T-cell (primary cell): ENCODE data around the gene ALKBH8. TPM values are rescaled to one million over a fixed set of nuclear protein-coding genes. Genes with fewer than 3 reads are reported as not detected.

Experiments used
- ATAC-seq, 4 experiments: fragments of 200-7000 bp in 3 of 4; fragments of 150-1000 bp in 1 of 4; cut with Tn5 transposase; replicated peaks in 1 of 4; 1 replicate in 3 of 4; 2 replicates in 1 of 4; pipeline ENCODE4 v1.10.0; 2021; ENCODE audit warnings: moderate library complexity in 3 of 4, mild to moderate bottlenecking in 2 of 4, moderate number of reproducible peaks in 1 of 4
- CTCF ChIA-PET, 2 donors: fragments of 300-600 bp; sonication (Branson Sonifier 250); formaldehyde crosslinking; loops; one replicate each; lab custom pipeline; 2022; ENCODE audit warnings: antibody characterized with exemption in 2 of 2; lab: Charles Lee
- POLR2A ChIA-PET, 2 donors: fragments of 300-600 bp; sonication (Branson Sonifier 250); formaldehyde crosslinking; loops; one replicate each; lab custom pipeline; 2022; ENCODE audit warnings: antibody characterized with exemption in 2 of 2; lab: Charles Lee
- DNase-seq, 35 experiments: peaks; one replicate each; pipeline versions ENCODE4 v3.0.0 to v3.0.0-alpha.2; 2013 to 2023
- H3K27ac ChIP-seq: one replicate; pipeline ENCODE4 v1.5.1; 2013; ENCODE audit warnings: low read length
- H3K27me3 ChIP-seq, 2 experiments: replicated peaks in 1 of 2; 1 replicate in 1 of 2; 2 replicates in 1 of 2; pipeline versions ENCODE4 v1.6.1 to v1.7.0; 2013; ENCODE audit warnings: low read length in 1 of 2, mixed read lengths in 1 of 2; ENCODE audit not compliant: control insufficient read depth in 2 of 2, insufficient read depth in 2 of 2; ENCODE audit errors: extremely low read depth in 1 of 2
- H3K36me3 ChIP-seq, 2 donors: 1 replicate in 1 of 2; 2 replicates in 1 of 2; pipeline versions ENCODE4 v1.6.1 to v1.7.0; 2013; ENCODE audit warnings: low read length in 1 of 2; ENCODE audit not compliant: control insufficient read depth in 2 of 2, insufficient read depth in 1 of 2; ENCODE audit errors: extremely low read depth in 1 of 2
- H3K4me1 ChIP-seq, 2 experiments: 1 replicate in 1 of 2; 2 replicates in 1 of 2; pipeline versions ENCODE4 v1.6.1 to v1.7.0; 2013; ENCODE audit warnings: low read length in 2 of 2, mixed read lengths in 1 of 2; ENCODE audit not compliant: insufficient read depth in 2 of 2, control insufficient read depth in 1 of 2; ENCODE audit errors: extremely low read depth in 1 of 2
- H3K4me3 ChIP-seq, 2 donors: 1 replicate in 1 of 2; 2 replicates in 1 of 2; pipeline versions ENCODE4 v1.5.1 to v1.7.0; 2013; ENCODE audit warnings: mild to moderate bottlenecking in 2 of 2, low read length in 1 of 2, moderate library complexity in 1 of 2; ENCODE audit not compliant: control insufficient read depth in 1 of 2; ENCODE audit errors: extremely low read depth in 1 of 2
- H3K9me3 ChIP-seq: 2 replicates; pipeline ENCODE4 v1.7.0; 2013
- H3K27ac Mint-ChIP-seq, 2 donors: one replicate each; pipeline ENCODE4 v1.8.0; 2020 to 2021; ENCODE audit warnings: mild to moderate bottlenecking in 2 of 2, mixed read lengths in 2 of 2
- H3K27me3 Mint-ChIP-seq, 2 donors: one replicate each; pipeline ENCODE4 v1.8.0; 2021 to 2022; ENCODE audit warnings: mixed read lengths in 2 of 2
- H3K36me3 Mint-ChIP-seq: one replicate; pipeline ENCODE4 v1.8.0; 2021; ENCODE audit warnings: mixed read lengths
- H3K4me1 Mint-ChIP-seq, 3 donors: one replicate each; pipeline ENCODE4 v1.8.0; 2020 to 2022; ENCODE audit warnings: mixed read lengths in 3 of 3, mild to moderate bottlenecking in 1 of 3
- H3K4me3 Mint-ChIP-seq, 3 donors: one replicate each; pipeline ENCODE4 v1.8.0; 2020 to 2022; ENCODE audit warnings: mild to moderate bottlenecking in 3 of 3, mixed read lengths in 3 of 3, moderate library complexity in 3 of 3
- H3K9me3 Mint-ChIP-seq, 3 donors: one replicate each; pipeline ENCODE4 v1.8.0; 2020 to 2022; ENCODE audit warnings: mixed read lengths in 3 of 3
- WGBS: methylation state at CpG from one replicate; pipeline ENCODE4 v1.1.5; 2013; ENCODE audit warnings: missing lambda C conversion rate; ENCODE audit not compliant: insufficient coverage; 5-methylcytosine and 5-hydroxymethylcytosine counted together
- total RNA-seq, 35 experiments: library from RNA in 6 of 35; stranded (reverse) in 6 of 35; fragments of 120-200 nt in 1 of 35; gene quantifications; one replicate each; pipeline versions ENCODE4 v1.2.1 to v1.2.4 and lab custom pipeline; 2013 to 2026

ALKBH8 gene
- total RNA-seq (10 to 100 TPM; 11.6 to 15.4 (median 12.4) TPM), total RNA-seq (lab: John Stamatoyannopoulos, UW) (11.2 to 57.1 (median 31.5) reads per million in 29 experiments)
- 15.9 TPM for total RNA-seq (2013)

DNA sequence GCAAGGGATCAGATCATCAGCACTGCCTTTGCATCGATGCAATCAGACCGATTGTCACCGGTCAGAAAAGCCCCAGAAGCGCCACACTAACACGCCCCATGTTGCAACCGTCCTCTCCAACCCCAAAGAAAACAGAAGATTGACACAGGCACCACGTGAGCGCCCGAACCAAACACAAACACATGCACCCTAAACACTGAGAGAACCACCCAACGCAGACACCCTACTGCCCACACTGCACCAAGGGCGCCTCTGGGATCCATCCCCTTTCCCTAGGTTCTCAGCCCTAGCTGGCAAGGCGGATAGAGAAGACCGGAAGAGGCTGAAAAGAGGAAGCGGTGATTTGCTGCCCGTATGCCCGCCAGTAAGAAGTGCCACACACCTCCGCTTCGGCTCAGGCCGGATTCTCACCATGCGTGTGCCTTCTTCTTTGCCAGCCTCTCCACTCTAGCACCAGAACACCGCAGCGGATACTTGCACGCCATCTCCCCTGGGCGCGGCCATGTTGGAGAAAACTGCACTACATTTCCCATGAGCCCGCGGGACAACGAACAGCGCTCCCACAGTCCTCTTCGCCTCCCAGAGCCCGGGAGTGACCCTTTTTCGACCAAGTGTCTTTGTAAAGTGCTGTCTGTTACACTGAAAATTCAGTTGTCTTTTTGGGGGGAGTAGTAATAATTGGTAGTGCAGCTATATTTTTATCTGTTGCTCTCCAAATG is at the start of gene ALKBH8:
Gene ALKBH8 (minus strand): TSS at position 517 of the 719 bp plus-strand sequence. CDS start 4,842 bp downstream, outside the sequence.
- H3K36me3 Mint-ChIP-seq = peaks cover 3% of the 10 kb centered on the region
- DNase-seq = peak; percentile 55 to 87 (median 78)
- ChIA-PET CTCF (interaction anchor here (1.0 to 1.2 kb wide), 2 partner anchors 24 to 124 kb away, joined by 3 to 6 read pairs; no protein-coding TSS in a partner anchor), POLR2A (no interaction called here)
- Histone ChIP-seq H3K4me3 (peak within 1 kb of the TSS; percentile 64 to 93), H3K36me3 (no peaks in the 10 kb centered on the region), H3K27me3 (peaks cover 0 to 2% of the 10 kb centered on the region in 2 experiments), H3K4me1 (peaks cover 12 to 21% of the 10 kb centered on the region in 2 experiments), H3K27ac (peak within 1 kb of the TSS; percentile 73), H3K9me3 (no peaks in the 10 kb centered on the region)
- no peaks in the 10 kb centered on the region for H3K27me3 Mint-ChIP-seq
- WGBS = 0% methylated on average over 29 of the region's 32 CpGs
- peaks cover 51 to 59% (median 51%) of the 10 kb centered on the region in 3 donors for H3K4me1 Mint-ChIP-seq
- H3K9me3 Mint-ChIP-seq = no peaks in the 10 kb centered on the region
- peak within 1 kb of the TSS; percentile 86 to 96 (median 91) for H3K4me3 Mint-ChIP-seq
- peak; percentile 96 to 99 (median 98) for ATAC-seq
- H3K27ac Mint-ChIP-seq = peak within 1 kb of the TSS; percentile 94

DNA sequence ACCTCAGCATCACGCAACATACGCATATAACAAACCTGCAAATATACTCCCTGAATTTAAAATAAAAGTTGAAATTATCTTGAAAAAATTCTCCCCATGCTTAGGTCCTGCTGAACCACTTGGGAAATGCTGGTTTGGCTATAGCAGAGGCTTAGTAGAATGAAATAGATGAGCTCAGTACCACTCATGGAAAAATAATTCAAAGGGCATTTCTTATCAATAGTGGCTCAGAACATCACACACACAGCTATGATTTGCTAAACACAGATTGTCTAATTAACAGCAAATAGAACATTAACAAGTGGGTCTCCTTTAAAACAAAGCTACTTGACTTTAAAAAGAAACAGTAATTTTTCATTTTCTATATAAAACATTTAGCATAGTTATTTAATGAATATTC is 46.9 kb upstream of the ALKBH8 start:
- no peak overlapping the region for H3K27ac ChIP-seq
- POLR2A ChIA-PET = no interaction called here
- Mint-ChIP-seq H3K4me3 (no peak overlapping the region), H3K27ac (no peak overlapping the region), H3K4me1 (no peaks in the 10 kb centered on the region), H3K9me3 (no peaks in the 10 kb centered on the region), H3K36me3 (no peaks in the 10 kb centered on the region), H3K27me3 (peaks cover 23 to 34% of the 10 kb centered on the region in 2 donors)
- no peak for DNase-seq
- H3K4me3 ChIP-seq = no peak overlapping the region
- no CpG with 5 or more reads among the region's 2 CpGs for WGBS
- no peaks in the 10 kb centered on the region for H3K9me3 ChIP-seq
- H3K27me3 ChIP-seq = peaks cover under 1 to 8% of the 10 kb centered on the region in 2 experiments
- CTCF ChIA-PET = no interaction called here
- no peak for ATAC-seq
- no peaks in the 10 kb centered on the region for H3K4me1 ChIP-seq
- H3K36me3 ChIP-seq = no peaks in the 10 kb centered on the region

DNA sequence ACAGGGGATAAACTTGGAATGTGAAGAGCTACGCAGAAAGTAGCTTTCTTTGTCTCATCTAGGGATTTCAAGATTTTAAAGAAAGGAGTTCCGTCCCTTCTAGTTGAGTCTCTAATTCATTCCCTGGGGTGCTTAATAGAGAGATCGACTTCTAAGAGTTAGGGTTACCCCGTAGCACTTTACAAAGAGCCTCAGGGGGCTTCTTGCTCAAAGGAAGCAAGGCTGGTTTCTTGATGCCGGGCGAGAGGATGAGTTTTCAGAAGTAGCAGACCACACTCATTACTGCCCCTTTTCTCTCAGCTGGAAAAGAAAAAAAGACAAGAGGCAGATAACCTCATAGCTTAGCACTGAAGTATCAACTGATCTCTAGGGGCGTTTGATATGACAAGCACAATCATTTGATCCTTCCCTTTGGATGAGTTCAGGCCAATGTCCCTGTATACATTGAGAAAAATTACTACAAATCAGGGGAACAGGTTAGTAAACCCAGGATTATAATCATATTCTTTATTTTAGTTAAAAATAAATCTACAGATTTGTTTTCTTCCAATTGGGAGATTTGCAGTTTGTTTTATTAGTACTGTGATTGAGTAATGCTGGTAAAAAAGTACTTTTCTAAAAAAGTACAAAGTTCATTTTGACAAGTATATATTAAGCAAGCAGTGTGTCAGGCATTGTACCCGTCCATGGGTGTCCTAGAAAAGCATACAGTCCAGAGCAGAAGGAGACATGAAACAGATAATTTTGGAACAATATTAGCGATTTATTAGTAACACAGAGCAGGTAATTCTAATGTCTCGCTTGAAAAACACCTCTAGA is 44.1 kb upstream of the ALKBH8 start:
- H3K4me3 Mint-ChIP-seq = no peak overlapping the region
- Histone ChIP-seq H3K4me1 (no peaks in the 10 kb centered on the region), H3K27ac (no peak overlapping the region), H3K4me3 (no peak overlapping the region), H3K9me3 (no peaks in the 10 kb centered on the region), H3K36me3 (no peaks in the 10 kb centered on the region), H3K27me3 (peaks cover 4 to 17% of the 10 kb centered on the region in 2 experiments)
- ATAC-seq (no peak), DNase-seq (no peak)
- 80% methylated on average over 1 of the region's 10 CpGs for WGBS
- H3K27ac Mint-ChIP-seq = no peak overlapping the region
- CTCF ChIA-PET = interaction anchor here in 1 of 2 donors (0.6 kb wide), 1 partner anchor 38 kb away, joined by 3 read pairs; no protein-coding TSS in a partner anchor
- H3K27me3 Mint-ChIP-seq = peaks cover 35 to 44% of the 10 kb centered on the region in 2 donors
- no peaks in the 10 kb centered on the region for H3K4me1 Mint-ChIP-seq
- POLR2A ChIA-PET = no interaction called here
- no peaks in the 10 kb centered on the region for H3K9me3 Mint-ChIP-seq
- H3K36me3 Mint-ChIP-seq = no peaks in the 10 kb centered on the region

DNA sequence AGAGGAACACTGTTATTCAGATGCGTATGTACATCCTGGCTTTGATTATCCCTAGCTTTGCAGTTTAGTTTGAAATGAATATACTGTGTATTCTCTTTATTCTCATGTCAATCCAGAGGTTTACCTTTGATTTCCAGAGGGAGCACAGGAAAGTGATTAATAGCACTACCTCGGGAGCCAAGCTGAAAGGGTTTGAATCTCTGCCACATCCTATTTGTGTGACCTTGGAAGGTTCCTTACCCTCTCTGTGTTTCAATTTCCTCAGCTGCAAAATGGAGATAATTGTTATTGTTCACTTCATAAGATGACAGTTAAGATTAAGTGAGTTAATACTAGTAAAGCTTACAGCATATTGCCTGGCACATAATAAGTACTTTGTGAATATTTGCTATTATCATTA is 43.3 kb upstream of the ALKBH8 start:
- ChIA-PET CTCF (interaction anchor here in 1 of 2 donors (0.6 kb wide), 1 partner anchor 38 kb away, joined by 3 read pairs; no protein-coding TSS in a partner anchor), POLR2A (no interaction called here)
- Histone ChIP-seq H3K27me3 (peaks cover 4 to 17% of the 10 kb centered on the region in 2 experiments), H3K27ac (no peak overlapping the region), H3K4me3 (no peak overlapping the region), H3K9me3 (no peaks in the 10 kb centered on the region), H3K36me3 (no peaks in the 10 kb centered on the region), H3K4me1 (no peaks in the 10 kb centered on the region)
- Mint-ChIP-seq H3K9me3 (no peaks in the 10 kb centered on the region), H3K27ac (no peak overlapping the region), H3K4me3 (no peak overlapping the region), H3K4me1 (no peaks in the 10 kb centered on the region), H3K27me3 (peaks cover 40 to 52% of the 10 kb centered on the region in 2 donors), H3K36me3 (no peaks in the 10 kb centered on the region)
- ATAC-seq (no peak), DNase-seq (no peak)
- no CpG with 5 or more reads among the region's 2 CpGs for WGBS

GRCh38 chr11:107606141-107606540 is 40.6 kb upstream of the ALKBH8 start:
- DNase-seq (peak in 1 of 35 experiments; percentile 5), ATAC-seq (no peak)
- no CpG with 5 or more reads among the region's 3 CpGs for WGBS
- Histone ChIP-seq H3K9me3 (no peaks in the 10 kb centered on the region), H3K27me3 (peaks cover 6 to 21% of the 10 kb centered on the region in 2 experiments), H3K36me3 (no peaks in the 10 kb centered on the region), H3K4me3 (no peak overlapping the region), H3K4me1 (no peaks in the 10 kb centered on the region), H3K27ac (no peak overlapping the region)
- Mint-ChIP-seq H3K4me3 (no peak overlapping the region), H3K27ac (no peak overlapping the region), H3K4me1 (no peaks in the 10 kb centered on the region), H3K27me3 (peaks cover 52 to 65% of the 10 kb centered on the region in 2 donors), H3K9me3 (no peaks in the 10 kb centered on the region), H3K36me3 (no peaks in the 10 kb centered on the region)
- ChIA-PET POLR2A (no interaction called here), CTCF (interaction anchor here in 1 of 2 donors (1.0 kb wide), 1 partner anchor 44 kb away, joined by 3 read pairs; no protein-coding TSS in a partner anchor)
